GM12891 (cell line): ENCODE data around the gene SLC7A6.

ENCODE experiments used
- PAX5 ChIP-seq: IDR thresholded peaks from 2 replicates; pipeline ENCODE4 v1.6.1; 2011; ENCODE audit warnings: low read length, moderate library complexity, mild to moderate bottlenecking; ENCODE audit not compliant: insufficient read depth, severe bottlenecking
- POLR2A ChIP-seq: IDR thresholded peaks from 2 replicates; pipeline ENCODE4 v1.6.1; 2011; ENCODE audit warnings: low read depth, low read length, control low read depth
- POLR2AphosphoS5 ChIP-seq: IDR thresholded peaks from 2 replicates; pipeline ENCODE4 v1.6.1; 2011; ENCODE audit warnings: low read depth, low read length, control low read depth
- SPI1 ChIP-seq: IDR thresholded peaks from 2 replicates; pipeline ENCODE4 v1.6.1; 2011; ENCODE audit warnings: low read depth, low read length, control low read depth
- TAF1 ChIP-seq: IDR thresholded peaks from 2 replicates; pipeline ENCODE4 v1.6.1; 2011; ENCODE audit warnings: low read depth, low read length, control low read depth

GRCh38 chr16:68332411-68333121 is 68.2 kb downstream of the SLC7A6 start:
- TF ChIP-seq POLR2A (no peak), POLR2AphosphoS5 (no peak), TAF1 (no peak), PAX5 (no peak), SPI1 (peak; percentile 63)
